GM21381 (cell line): ENCODE data around the gene IGF1R.

Experiments used
- ATAC-seq: cut with Tn5 transposase; IDR thresholded peaks from one replicate; pipeline ENCODE4 v1.9.1; 2021; ENCODE audit warnings: mild to moderate bottlenecking, moderate library complexity; ENCODE audit not compliant: unreplicated experiment

Gene IGF1R

GRCh38 chr15:99006146-99006545, 357.8 kb downstream of the IGF1R start:
- ATAC-seq = no peak

GRCh38 chr15:99006904-99007495, 358.7 kb downstream of the IGF1R start:
- ATAC-seq = no peak

- ATAC-seq = no peak
Observed at GRCh38 chr15:99009741-99010330, 361.5 kb downstream of the IGF1R start.

- no peak for ATAC-seq
Observed at GRCh38 chr15:99010768-99011167, 362.4 kb downstream of the IGF1R start.
